NCI-H2196 (cell line): ENCODE measurements around the gene TEX261.
"Not testable (repeated sequence)": the region's sequence is repeated elsewhere in the genome, so short reads cannot be mapped to it uniquely, and the experiment has no call there.

ENCODE experiments used
- DNase-seq: peaks from one replicate; lab custom pipeline; 2025; ENCODE audit not compliant: unreplicated experiment; lab: John Stamatoyannopoulos, UW

The TEX261 gene

DNA sequence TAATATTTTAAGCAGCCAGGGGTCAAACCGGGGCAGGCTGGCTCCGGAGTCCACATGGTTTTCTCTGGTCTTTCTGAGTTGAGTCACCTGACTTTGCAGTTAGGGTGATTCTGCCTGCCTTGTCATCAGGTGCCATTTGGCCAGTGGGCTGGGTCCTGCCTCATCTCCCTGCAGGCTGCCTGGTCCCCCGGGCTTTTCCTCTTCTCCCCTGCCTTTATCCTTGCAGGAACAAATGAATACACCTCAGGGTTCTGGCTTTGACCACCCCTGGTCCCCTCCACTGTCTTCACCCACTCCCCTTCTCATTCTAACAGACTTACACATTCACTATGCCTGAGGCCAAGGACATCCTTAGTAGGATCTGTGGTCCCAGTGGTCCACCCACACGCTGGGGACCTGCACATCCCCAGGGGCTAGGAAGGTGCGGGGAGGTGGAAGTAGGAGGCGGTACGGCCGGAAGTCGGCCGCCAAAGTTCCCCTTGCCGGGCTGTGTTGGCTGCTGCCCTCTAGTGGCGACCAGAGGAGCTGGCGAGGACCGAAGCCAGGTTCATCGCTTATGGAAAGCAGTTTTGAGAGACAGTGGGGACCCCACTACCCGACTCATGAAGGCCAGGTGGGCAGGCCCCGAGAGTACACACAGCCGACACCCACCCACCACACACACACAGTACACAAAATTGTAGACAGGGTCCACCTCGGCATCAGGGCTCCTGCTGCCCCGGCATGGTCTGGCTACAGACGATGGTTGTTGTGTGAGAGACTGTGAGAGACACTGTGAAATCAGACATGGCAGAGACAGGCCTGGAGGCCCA lies 6.3 kb upstream of the TEX261 start:
- peak; percentile 20 for DNase-seq

DNA sequence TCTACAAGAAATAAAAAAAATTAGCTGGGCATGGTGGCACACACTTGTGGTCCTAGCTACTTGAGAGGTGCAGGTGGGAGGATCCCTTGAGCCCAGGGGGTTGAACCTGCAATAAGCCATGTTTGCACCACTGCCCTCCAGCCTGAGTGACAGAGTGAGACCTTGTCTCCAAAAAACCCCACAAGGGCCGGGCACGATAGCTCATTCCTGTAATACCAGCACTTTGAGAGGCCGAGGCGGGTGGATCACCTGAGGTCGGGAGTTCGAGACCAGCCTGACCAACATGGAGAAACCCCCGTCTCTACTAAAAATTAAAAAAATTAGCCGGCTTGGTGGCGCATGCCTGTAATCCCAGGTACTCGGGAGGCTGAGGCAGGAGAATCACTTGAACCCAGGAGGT lies 5.3 kb upstream of the TEX261 start:
- not testable (repeated sequence) for DNase-seq

DNA sequence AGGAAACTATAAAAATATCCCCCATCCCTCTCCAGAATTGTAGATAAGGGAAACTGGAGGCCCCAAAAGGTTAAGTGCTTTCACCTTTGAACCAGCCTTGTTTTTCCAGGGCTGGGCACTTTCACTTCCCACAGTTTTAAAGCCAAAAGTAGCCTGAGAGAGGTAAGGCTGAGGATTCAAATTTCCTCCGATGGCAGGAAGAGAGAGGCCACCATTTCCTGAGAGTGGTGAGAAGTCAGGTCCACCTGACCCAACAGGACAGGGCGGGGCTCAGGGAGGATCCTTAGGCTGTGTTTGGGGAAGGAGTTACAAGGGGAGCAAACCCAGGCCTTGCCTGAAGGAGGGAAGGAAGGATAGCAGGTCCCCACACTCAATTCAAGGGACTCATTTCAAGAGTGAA lies 4.7 kb upstream of the TEX261 start:
- DNase-seq, result no peak

DNA sequence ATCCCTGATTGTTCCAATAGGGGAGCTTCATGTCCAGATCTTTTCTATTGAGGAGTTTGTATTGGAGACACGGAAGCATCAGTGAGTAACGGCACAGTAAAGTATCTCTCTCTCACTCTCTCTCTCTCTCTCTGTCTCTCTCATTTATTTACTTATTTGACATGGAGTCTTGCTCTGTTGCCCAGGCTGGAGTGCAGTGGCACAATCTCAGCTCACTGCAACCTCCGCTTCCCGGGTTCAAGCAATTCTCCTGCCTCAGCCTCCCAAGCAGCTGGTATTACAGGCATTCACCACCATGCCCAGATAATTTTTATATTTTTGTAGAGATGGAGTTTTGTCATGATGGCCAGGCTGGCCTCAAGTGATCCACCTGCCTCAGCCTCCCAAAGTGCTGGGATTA lies 4.2 kb upstream of the TEX261 start:
- DNase-seq, result not testable (repeated sequence)

DNA sequence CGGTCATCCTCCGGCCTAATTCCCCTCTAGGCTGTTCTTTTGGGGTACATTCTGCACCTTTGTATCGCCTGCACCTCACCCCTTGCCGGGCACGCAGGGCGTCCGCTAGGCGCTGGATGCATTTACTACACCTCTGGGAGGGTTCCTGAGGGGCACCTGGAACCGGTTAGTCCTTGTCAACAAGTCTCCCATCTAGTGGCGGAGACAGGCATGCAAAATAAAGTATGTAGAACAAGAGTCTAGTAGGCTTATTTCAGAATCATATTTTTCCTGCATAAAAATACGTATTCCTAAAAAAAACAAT lies 705 bp upstream of the TEX261 start:
- peak; percentile 29 for DNase-seq

DNA sequence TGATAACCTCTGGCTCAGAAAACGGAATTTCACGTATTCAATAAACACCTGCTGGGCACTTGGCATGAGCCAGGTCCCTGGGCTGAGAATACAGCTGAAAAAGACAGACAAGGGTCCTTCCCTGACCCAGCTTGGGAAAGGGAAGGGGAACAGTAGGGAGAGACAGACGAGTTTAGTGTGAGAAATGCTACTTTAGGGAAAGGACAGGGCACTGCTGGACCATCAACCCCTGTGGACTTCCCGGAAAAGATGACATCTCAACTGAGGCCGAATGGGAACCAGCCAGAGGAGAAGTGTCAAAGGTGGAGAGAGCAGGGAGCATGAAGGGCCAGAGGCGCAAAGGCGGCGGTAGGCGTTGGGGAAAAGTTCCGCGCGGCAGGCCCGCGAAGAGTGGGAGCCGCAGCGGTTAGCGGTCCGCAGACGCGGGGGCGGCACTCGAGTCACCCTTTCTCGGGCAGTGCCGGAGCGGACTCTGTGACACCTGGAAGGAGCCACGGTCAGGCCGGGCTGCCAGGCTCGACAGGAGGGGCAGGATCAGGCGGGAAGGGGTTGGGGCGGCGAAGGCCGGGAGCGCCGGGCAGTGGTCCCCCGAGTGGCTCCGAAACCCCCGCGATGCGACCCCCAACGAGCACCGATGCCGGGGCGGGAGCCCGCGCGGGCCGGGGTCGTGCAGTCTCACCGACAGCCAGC lies 519 bp downstream of the TEX261 start:
- no peak for DNase-seq

DNA sequence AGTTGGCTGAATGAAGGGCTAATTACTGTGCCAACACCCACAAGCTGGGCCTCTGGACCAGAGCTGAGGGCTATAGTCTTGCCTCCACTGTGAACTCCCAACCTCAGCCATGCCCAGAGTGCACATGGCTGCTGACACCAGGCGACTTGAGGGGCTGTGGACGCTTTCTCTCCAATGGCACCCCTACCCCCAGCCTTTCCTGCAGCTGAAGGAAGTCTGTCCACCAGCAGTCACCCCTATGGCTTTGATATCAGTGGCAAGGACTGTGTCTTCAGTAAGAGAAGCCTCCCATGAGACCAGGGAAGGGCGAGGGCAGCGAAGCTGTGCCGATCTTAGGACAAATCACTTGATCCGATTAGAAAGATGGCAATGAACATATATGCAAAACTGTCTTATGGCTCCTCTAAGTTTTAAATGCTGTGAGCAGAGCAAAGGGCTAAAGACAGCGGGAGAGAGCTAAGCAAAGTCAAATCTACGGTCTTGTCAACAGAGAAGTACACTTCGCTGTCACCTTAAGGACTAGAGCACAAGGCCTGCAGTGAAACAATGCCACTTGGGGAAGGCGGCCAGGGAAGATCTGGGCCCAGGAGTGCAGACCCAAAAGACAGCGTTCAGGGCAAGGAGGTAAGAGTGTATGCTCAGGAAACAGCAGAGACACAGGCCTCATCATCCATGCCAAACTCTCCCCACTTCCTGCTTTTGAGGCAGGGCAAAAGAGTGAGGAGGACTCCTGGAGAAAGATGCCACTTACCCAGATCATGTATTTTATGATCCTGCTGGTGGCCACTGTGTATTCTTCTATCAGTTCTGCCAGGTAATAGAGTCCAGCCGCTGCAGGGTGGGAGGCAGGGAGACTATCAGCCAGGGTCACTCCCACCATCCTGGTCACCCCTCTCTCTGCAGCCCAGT lies 1.5 kb downstream of the TEX261 start:
- DNase-seq, result no peak

DNA sequence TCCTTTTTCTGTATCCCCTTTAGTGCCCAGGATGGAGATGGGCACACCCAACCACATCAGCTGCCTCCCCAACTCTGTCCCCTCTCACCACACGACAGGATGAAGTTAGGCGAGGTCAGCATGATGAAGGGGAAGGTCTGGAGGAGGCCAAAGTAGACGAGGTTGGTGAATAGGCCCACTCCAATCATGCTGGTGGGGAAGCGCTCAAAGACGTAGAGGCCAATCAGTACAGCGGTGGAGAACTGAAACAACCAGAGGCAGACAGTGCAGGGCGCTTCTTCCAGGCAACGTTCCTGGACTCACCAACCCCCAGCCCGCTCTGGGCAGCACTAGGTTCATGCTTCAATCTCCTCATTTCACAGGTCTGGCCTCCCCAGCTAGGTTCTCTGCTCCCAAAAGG lies 2.9 kb downstream of the TEX261 start:
- DNase-seq, result no peak

DNA sequence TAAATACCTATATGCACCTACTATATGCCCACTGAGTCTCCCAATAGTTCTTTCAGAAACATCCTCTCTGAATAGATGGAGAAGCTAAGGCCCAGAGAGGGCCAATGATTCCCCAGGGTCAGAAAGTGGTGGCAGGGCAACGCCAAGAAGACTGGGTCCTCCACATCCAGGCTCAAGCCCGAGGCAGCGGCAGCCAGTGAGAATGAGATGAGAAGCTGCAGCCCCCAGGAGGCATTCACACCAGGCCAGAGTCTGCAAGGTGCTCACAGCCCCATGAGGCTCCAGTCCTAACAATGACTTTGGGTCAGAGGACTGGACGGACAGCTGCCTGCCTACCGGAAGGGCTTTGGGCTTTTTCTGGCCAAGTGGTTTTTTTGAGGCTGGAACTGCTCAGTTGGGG lies 3.5 kb downstream of the TEX261 start:
- DNase-seq, result no peak

DNA sequence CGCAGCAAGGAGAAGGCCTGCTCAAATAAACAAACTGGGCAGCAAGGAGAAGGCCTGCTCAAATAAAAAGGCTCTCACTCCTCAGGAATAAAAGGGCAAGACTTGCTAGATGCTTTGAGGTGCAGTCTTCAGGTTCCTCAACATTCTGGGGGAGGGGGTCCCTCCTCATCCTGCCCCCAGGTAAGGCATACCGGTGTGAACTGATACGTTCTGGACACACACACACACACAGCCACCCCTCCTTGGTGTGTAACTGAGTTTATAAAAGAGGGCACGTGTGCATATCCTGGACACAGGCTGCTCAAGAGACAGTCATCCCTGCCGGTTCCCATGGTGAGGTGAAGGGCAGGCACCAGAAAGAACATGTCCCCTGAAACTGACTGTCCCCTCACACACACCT lies 4.5 kb downstream of the TEX261 start:
- DNase-seq, result no peak

DNA sequence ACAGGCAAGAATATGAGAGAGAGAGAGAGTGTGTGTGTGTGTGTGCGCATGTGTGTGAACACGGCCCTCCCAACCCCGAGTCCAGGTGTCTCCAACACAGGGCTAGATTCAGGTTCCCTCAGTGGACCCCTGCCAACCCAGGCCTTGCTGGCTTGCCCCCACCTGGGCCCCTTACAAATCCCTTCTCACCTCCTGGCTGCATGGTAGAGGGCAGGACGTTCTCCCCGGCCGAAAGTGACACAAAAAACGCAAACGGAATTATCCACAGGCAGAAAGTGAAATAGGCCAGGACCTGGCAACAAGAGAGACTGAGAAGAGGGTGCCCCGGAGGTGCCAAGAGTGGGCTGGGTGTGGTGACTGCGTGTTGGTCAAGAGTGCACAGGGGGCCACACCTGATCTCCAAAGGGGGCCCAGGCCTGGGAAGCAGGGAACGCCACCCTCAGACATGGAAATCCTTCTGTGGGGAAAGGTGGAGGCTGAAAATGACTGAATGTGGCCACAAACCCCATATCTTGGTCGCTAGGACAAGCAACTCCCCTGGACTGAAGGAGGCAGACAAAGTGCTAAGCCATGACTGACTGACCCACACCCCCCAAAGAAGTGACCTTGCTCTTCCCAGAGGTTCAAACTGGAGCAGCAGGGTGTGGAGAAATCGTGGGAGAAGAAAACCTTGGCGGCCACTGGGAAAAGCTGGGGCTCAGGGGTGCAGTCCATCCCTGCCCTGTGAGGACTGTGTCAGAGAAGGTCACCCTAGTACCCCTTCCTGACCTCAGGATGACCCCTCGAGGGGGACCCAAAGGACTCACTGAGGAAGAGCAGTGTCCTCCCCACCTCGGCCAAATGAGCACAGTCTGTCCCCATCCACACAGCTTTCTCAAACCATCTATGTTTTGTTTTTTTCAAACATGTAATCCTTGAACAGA lies 5.7 kb downstream of the TEX261 start:
- DNase-seq, result no peak

DNA sequence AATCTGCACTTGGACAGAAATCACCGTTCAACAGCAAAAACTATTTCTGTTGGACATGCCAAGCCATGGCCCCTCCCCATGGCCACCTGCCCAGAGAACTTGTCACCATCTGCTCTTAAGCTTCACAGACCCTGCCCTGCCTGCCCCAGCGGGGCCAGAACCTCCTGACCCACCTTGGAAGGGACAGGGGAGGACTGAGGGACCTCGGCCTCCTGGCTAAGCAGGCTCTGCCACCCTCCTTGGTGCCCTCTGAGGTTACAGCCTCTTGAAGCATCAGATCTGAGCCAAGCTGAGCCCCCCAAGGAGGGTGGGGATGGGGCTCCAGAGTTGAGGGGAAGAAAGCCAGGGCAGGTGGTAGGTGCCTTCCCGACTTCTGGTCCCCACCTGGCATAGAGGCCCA lies 6.5 kb downstream of the TEX261 start:
- no peak for DNase-seq

DNA sequence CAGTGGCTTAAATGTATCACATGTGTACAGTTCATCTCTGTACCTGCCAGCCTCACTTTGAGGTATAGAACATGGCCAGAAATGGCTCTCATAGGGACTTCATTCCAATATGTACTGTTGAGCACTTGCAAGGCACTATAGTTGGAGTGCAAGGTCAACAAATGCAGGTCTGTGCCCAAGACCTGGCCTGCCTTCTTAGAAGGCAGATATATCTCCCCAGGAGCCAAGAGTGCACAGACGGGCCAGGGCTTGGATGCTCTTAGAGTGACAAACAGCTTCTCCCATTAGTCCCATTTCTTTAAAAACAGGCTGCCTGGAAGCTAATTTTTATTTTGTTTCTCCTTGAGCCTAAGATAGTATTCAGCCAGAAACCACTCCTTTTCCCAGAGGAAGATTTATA lies 7.3 kb downstream of the TEX261 start:
- DNase-seq, result no peak

DNA sequence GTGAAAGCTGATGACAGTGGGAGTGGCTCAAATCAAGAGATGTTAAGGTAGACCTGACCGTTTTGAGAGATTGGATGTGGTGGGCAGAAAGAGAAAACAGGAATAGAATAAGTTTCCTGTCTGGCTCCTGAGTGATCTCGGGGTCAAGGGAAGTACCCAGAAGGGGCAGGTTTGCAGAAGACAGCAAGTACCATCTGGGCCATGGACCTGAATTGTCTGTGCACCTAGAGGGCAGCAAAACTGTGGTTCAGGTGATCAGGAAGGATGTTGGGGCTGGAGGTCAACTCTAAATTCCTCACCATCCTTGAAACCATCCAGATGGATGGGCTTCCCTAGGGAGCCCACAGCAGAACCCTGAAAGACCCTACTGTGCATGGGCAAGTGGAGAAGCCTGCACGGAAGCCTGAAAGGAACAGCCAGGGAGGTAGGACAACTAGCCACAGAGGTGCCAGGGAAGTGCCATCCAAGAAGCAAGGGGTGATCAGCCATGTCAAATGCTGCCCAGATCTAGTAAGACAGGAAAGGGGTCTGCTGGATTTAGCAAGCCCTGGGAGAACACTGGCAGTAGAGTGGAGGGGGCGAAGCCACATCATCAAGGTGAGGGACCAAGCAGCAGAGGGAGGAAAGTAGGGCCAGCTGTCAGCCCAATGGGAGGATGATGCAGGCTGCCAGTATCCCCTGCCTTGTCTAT lies 8.0 kb downstream of the TEX261 start:
- DNase-seq, result no peak

DNA sequence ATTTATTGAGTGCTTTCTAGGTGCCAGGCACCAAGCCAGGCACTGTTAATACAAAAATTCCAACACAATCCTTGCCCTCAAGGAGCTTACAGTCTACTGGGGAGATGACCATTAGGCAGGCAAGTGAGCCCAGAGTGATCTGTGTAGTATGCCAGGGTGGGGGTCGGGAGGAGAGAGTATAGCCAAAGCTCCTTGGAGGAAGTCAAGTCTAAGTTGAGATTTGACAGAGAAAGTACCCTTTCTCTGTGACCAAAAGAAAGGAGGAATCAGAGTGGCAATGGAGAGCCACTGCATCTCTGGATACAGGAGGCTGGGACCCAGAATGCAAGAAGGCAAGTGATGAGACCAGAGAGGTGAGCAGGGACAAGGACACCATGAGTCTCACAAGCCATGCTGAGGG lies 8.7 kb downstream of the TEX261 start:
- DNase-seq, result no peak

DNA sequence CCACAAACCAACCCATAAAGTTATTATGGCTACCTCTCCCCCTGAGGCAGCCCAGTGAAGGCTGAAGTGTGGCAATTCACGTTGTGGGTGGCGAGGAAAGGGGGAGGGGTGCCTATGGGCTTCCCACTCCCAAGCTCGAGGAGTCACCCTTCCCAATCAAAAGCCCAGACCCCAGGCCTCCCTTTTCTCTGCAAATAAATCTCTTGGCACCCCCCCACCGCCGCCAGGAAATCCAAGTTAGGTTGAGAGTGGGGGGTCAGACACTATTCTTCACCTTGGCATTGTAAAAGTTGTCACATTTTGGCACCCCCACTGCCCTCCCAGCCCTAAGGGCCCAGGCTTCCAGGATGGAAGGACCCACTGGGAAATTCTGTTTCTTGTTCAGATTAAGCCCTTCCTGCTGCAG lies 9.4 kb downstream of the TEX261 start:
- DNase-seq, result no peak

DNA sequence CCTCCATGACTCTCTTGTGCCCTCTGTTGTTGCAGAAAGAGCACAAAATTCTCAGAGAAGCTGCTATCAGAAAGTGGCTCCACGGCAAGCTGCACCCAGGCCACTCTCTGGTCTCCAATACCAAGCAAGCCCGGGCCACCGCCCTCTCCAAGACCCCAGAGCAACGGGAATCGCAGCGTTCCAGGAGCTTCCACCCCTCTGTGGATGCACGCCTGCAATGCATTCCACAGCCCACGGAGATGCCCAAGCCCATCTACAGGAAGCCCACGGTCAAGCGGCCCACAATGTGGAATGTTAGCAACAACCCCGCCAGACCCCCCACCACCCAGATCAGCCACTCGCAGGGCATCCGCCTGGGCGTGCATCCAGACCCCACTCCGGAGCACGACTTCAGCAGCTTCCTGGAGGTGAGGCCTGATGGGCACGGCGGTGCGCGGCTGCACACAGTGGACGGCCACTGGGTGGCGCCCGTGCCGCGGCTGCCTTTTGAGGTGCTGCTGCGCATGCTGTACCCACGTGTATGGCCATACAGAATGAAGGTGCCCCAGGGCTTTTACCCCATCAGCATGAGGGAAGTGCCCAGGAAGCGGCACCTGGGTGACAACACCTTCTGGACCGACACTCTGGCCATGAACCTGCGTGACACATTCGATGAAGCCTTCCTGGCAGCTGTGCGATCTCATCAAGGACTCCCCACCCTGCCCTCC lies 9.9 kb downstream of the TEX261 start:
- no peak for DNase-seq

DNA sequence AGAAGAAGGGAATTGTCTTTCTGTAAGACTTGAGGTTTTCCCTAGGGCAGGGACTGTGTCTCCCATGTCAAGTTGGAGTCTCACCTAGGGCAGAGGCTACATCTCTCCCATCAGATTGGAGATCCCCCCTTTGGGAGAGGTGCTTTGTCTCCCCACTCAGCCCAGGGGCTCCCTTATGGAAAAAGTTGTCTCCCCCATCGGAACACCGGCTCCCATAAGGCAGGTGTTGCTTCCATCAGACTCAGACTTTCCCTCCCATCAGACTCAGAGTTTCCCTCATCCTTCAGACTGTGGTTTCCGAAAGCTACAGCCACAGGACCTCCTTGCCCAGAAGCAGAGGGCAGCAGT lies 10.5 kb downstream of the TEX261 start:
- DNase-seq, result no peak

DNA sequence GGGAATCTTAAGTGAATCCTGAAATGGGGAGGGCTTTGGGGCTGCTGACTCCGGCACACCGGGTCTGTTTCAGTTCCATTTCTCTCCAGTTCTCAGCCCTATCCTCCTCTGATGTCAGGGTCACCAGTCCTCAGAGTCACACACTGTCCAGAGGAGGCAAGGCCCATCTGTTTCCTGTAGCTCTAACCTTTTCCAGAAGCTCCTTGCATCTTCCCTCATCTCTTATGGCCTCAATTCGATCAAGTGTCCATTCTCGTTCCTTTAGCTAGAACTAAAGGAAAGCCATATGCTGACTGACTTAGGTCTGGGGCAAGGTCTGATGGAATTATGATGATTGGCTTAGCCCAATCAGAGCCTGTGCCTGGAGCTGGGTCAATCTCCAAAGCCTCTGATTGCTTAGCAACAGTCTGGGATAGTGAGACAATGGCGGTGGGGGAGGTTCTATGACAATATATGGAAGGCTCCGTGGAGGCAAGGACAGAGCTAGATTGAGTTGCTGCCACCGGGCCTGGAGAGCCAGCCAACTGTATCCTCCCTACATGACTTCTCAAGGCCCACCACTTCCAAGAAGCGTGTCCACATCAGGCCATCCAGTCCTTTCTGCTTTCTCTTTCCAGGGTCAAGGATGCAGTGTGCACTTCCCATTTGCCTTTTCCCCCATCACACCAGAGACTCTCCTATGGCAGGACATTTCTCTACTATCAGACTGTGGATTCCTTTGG lies 11.0 kb downstream of the TEX261 start:
- no peak for DNase-seq
